Measurements from ENCODE around the gene MEG3. TPM values are rescaled to one million over a fixed set of nuclear protein-coding genes. Genes with fewer than 3 reads are reported as not detected.

MEG3 gene
- total and polyA plus RNA-seq, 2 of the 4 experiments (the other 2 are of a cell fraction) = 31.5 to 556 TPM

DNA sequence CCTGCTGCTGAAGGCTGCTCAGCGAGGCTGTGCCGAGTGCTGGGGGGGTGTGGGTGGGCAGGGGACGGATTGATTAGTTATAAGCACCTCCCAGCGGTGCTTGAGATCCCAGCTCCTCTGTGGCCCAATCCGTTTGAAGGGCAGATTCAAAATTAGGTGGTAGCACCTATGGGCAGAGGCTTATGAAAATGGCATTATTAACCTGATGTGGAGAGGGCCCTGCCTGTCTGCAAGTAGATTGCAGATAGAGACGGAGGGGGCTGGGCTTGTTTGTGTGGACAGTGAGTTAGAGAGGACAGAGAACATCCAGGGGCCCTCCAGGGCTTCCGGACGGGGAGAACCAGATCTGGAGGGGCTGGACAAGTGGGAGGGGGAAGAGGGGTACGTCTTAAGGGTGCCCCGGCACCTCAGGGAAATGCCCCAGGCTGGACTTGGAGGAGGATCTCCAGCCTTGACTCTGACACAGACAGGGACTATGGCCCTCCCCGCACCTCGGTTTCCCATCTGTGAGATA lies 77.8 kb downstream of the MEG3 start, which contains the start of gene RTL1:
TSS of gene RTL1 (minus strand) at position 51 of the 514 bp plus-strand sequence. CDS start 18,934 bp downstream, outside the sequence.
- H4K8ac ChIP-seq (ENCODE audit: low read depth in 2 of 2, low read length in 2 of 2) = no peak within 1 kb of the TSS
- H3K4me1 ChIP-seq (ENCODE audit: control insufficient read depth, insufficient read depth, low read length) = no peaks in the 10 kb centered on the region
- H4K20me1 ChIP-seq (ENCODE audit: insufficient read depth, low read length) = peaks cover 41% of the 10 kb centered on the region
- H3K27ac ChIP-seq (ENCODE audit: insufficient read depth, low read length) = no peak within 1 kb of the TSS
- no peaks in the 10 kb centered on the region for H3K9me1 ChIP-seq (ENCODE audit: insufficient read depth, low read length)
- H2BK5ac ChIP-seq (ENCODE audit: low read depth, low read length, poor library complexity, severe bottlenecking) = no peak within 1 kb of the TSS
- no peak within 1 kb of the TSS for H3K4me3 ChIP-seq (ENCODE audit: insufficient read depth, low read depth, low read length)
- ChIA-PET CTCF (no interaction called here), POLR2A (ENCODE audit: unreplicated experiment) (no interaction called here)
- H4K91ac ChIP-seq (ENCODE audit: insufficient read depth, low read depth, low read length) = no peak within 1 kb of the TSS
- 60% methylated on average over 3 of the region's 12 CpGs; no CpG with 5 or more reads in 1 of the 2 experiments for WGBS, 2 experiments (ENCODE audit: extremely low coverage in 2 of 2, insufficient read length in 1 of 2)
- no peak within 1 kb of the TSS for H3K4ac ChIP-seq (ENCODE audit: low read depth, low read length)
- in situ Hi-C loops (cut with MboI; ENCODE audit: low sequenced_read_pairs) (no loop called here), intact Hi-C loops (cut with micrococcal nuclease) (loop anchor here (5.0 kb wide), 1 partner anchor 516 kb away; no protein-coding TSS in a partner anchor), dilution Hi-C loops (cut with HindIII; ENCODE audit: low sequenced_read_pairs, unreplicated experiment) (no loop called here)
- H3K56ac ChIP-seq (ENCODE audit: extremely low read depth, insufficient read depth, low read length) = no peak within 1 kb of the TSS
- no peak within 1 kb of the TSS for H2BK20ac ChIP-seq (ENCODE audit: low read depth, low read length)
- no peak within 1 kb of the TSS for H3K14ac ChIP-seq (replicated peaks; ENCODE audit: low read depth, low read length)
- H3K27me3 ChIP-seq (ENCODE audit: control insufficient read depth, insufficient read depth, low read length) = peaks cover 15% of the 10 kb centered on the region; the same call in 1 of the 2 replicates
- ATAC-seq (ENCODE audit: low read depth) = no peak
- no peak within 1 kb of the TSS for H2AK5ac ChIP-seq (ENCODE audit: low read depth, low read length)
- no peak within 1 kb of the TSS for H3K9ac ChIP-seq (ENCODE audit: low read depth, low read length)
- DNase-seq = no peak
- no peak within 1 kb of the TSS for H3K23ac ChIP-seq (ENCODE audit: low read depth, low read length)
- H3K4me2 ChIP-seq (ENCODE audit: low read depth, low read length) = no peak within 1 kb of the TSS
- no peak within 1 kb of the TSS for H3K18ac ChIP-seq (ENCODE audit: low read depth, low read length)
- H3K36me3 ChIP-seq (ENCODE audit: control insufficient read depth, insufficient read depth, low read length) = peaks cover 60% of the 10 kb centered on the region
- peaks cover 5 to 26% of the 10 kb centered on the region in 2 experiments; a peak in 3 of 4 replicates for H3K79me1 ChIP-seq (ENCODE audit: low read depth in 1 of 2, low read length in 2 of 2)
- no peak within 1 kb of the TSS for H2BK15ac ChIP-seq (ENCODE audit: low read depth, low read length)
- H3K9me3 ChIP-seq (ENCODE audit: control insufficient read depth, insufficient read depth, low read length) = no peaks in the 10 kb centered on the region
- H2AFZ ChIP-seq (replicated peaks; ENCODE audit: low read length, poor library complexity) = no peak within 1 kb of the TSS
- H2AK9ac ChIP-seq (replicated peaks; ENCODE audit: low read depth, low read length, poor library complexity) = no peak within 1 kb of the TSS
- no peak within 1 kb of the TSS for H2BK120ac ChIP-seq (ENCODE audit: low read depth, low read length)
- TF ChIP-seq POLR2A (IDR thresholded peaks at IDR 0.05; ENCODE audit: low read depth, low read length) (no peak), BHLHE40 (IDR thresholded peaks at IDR 0.05; ENCODE audit: low read depth, low read length) (no peak), CHD1 (IDR thresholded peaks at IDR 0.05; ENCODE audit: low read depth, low read length) (no peak), ELK1 (IDR thresholded peaks at IDR 0.05; ENCODE audit: borderline replicate concordance, low read depth, low read length) (no peak), RAD21 (IDR thresholded peaks at IDR 0.05; ENCODE audit: low read length) (no peak), FOS (IDR thresholded peaks at IDR 0.05; ENCODE audit: low read depth, low read length) (no peak), MAZ (IDR thresholded peaks at IDR 0.05; ENCODE audit: borderline replicate concordance, low read depth, low read length) (no peak), SMC3 (IDR thresholded peaks at IDR 0.05; ENCODE audit: low read depth, low read length) (no peak), CTCF (conservative IDR thresholded peaks at IDR 0.05; ENCODE audit: low read depth, low read length) (no peak), CEBPB (IDR thresholded peaks at IDR 0.05; ENCODE audit: low read depth, low read length) (no peak), NFE2L2 (IDR thresholded peaks at IDR 0.05; ENCODE audit: low read depth, low read length) (no peak)
- no TSS peak for BruUV-seq (replicated peaks)
- no peak within 1 kb of the TSS for H4K5ac ChIP-seq (ENCODE audit: low read depth, low read length)
